Thymus (tissue), 11 donors: ENCODE data around the gene HBP1. TPM values are rescaled to one million over a fixed set of nuclear protein-coding genes. Genes with fewer than 3 reads are reported as not detected.
"Not testable (repeated sequence)": the region's sequence is repeated elsewhere in the genome, so short reads cannot be mapped to it uniquely, and the experiment has no call there.

ENCODE experiments used
- DNase-seq, 9 donors: peaks; one replicate each; pipeline ENCODE4 v3.0.0-alpha.2; 2013; ENCODE audit warnings: low spot score in 9 of 9, low read depth in 6 of 9, missing footprints in 1 of 9
- H3K27ac ChIP-seq, 2 donors: one replicate each; pipeline ENCODE4 v1.5.1; 2013; ENCODE audit warnings: control low read depth in 1 of 2, low read depth in 1 of 2, low read length in 1 of 2, mild to moderate bottlenecking in 1 of 2, moderate library complexity in 1 of 2
- H3K27me3 ChIP-seq, 2 donors: one replicate each; pipeline ENCODE4 v1.5.1; 2013; ENCODE audit warnings: low read length in 1 of 2; ENCODE audit not compliant: control insufficient read depth in 2 of 2, insufficient read depth in 1 of 2
- H3K36me3 ChIP-seq, 2 donors: one replicate each; pipeline ENCODE4 v1.5.1; 2013; ENCODE audit warnings: low read length in 1 of 2, mild to moderate bottlenecking in 1 of 2, moderate library complexity in 1 of 2; ENCODE audit not compliant: control insufficient read depth in 2 of 2, insufficient read depth in 2 of 2
- H3K4me1 ChIP-seq, 2 donors: one replicate each; pipeline ENCODE4 v1.5.1; 2013; ENCODE audit warnings: low read length in 2 of 2; ENCODE audit not compliant: control insufficient read depth in 2 of 2, insufficient read depth in 2 of 2
- H3K4me3 ChIP-seq, 2 donors: one replicate each; pipeline ENCODE4 v1.5.1; 2013; ENCODE audit warnings: low read length in 2 of 2, control low read depth in 1 of 2, mild to moderate bottlenecking in 1 of 2
- H3K9me3 ChIP-seq, 2 donors: one replicate each; pipeline ENCODE4 v1.5.1; 2013; ENCODE audit warnings: low read length in 1 of 2, mild to moderate bottlenecking in 1 of 2; ENCODE audit not compliant: control insufficient read depth in 2 of 2, insufficient read depth in 1 of 2
- WGBS: extraction: QIAGEN DNeasy Blood & Tissue Kit; methylation state at CpG from one replicate; pipeline ENCODE4 v1.1.7; 2013; 5-methylcytosine and 5-hydroxymethylcytosine counted together
- polyA plus RNA-seq: library from polyadenylated mRNA; stranded (reverse); fragments of 200-250 nt; gene quantifications from one replicate; pipeline ENCODE4 v1.2.3, GENCODE V29; 2013
- total RNA-seq: library from RNA; stranded (reverse); fragments of 120-200 nt; gene quantifications from one replicate; pipeline ENCODE4 v1.2.4, GENCODE V29; 2013
- donor health status: healthy.

The HBP1 gene
- total and polyA plus RNA-seq, 2 donors = 56.7 to 64.1 TPM

- 95% methylated on average over 5 of the region's 5 CpGs for WGBS
- Histone ChIP-seq H3K27ac (no peak overlapping the region), H3K36me3 (peaks cover 33 to 56% of the 10 kb centered on the region in 2 donors), H3K4me1 (no peaks in the 10 kb centered on the region), H3K9me3 (peaks cover 0 to 3% of the 10 kb centered on the region in 2 donors), H3K4me3 (no peak overlapping the region), H3K27me3 (no peaks in the 10 kb centered on the region)
- DNase-seq = no peak
Observed at GRCh38 chr7:107208563-107208962, 39.8 kb downstream of the HBP1 start.

- DNase-seq = no peak
- 98% methylated on average over 4 of the region's 4 CpGs for WGBS
Observed at GRCh38 chr7:107209565-107209964, 40.8 kb downstream of the HBP1 start.

GRCh38 chr7:107210400-107210799 is 41.6 kb downstream of the HBP1 start:
- no peaks in the 10 kb centered on the region for H3K4me1 ChIP-seq
- H3K27ac ChIP-seq = no peak overlapping the region
- no peaks in the 10 kb centered on the region for H3K27me3 ChIP-seq
- DNase-seq = no peak
- H3K4me3 ChIP-seq = no peak overlapping the region
- 99% methylated on average over 4 of the region's 4 CpGs for WGBS
- peaks cover 0 to 7% of the 10 kb centered on the region in 2 donors for H3K9me3 ChIP-seq
- peaks cover 16 to 39% of the 10 kb centered on the region in 2 donors for H3K36me3 ChIP-seq

More at GRCh38 chr7:107209565-107209964, 40.8 kb downstream of the HBP1 start:
- no peaks in the 10 kb centered on the region for H3K27me3 ChIP-seq
- no peaks in the 10 kb centered on the region for H3K4me1 ChIP-seq
- H3K9me3 ChIP-seq = peaks cover 0 to 5% of the 10 kb centered on the region in 2 donors
- H3K4me3 ChIP-seq = no peak overlapping the region
- H3K27ac ChIP-seq = no peak overlapping the region
- peaks cover 24 to 48% of the 10 kb centered on the region in 2 donors for H3K36me3 ChIP-seq

GRCh38 chr7:107212725-107213124 is 43.9 kb downstream of the HBP1 start:
- H3K4me1 ChIP-seq = no peaks in the 10 kb centered on the region
- H3K4me3 ChIP-seq = no peak overlapping the region
- H3K9me3 ChIP-seq = peaks cover 0 to 7% of the 10 kb centered on the region in 2 donors
- DNase-seq = no peak
- WGBS = 91% methylated on average over 2 of the region's 2 CpGs
- no peaks in the 10 kb centered on the region for H3K27me3 ChIP-seq
- H3K36me3 ChIP-seq = peaks cover 4 to 24% of the 10 kb centered on the region in 2 donors
- H3K27ac ChIP-seq = no peak overlapping the region

- no peak overlapping the region for H3K4me3 ChIP-seq
- no peaks in the 10 kb centered on the region for H3K27me3 ChIP-seq
- WGBS = 98% methylated on average over 5 of the region's 5 CpGs
- no peak for DNase-seq
- H3K4me1 ChIP-seq = no peaks in the 10 kb centered on the region
- no peak overlapping the region for H3K27ac ChIP-seq
- H3K36me3 ChIP-seq = peaks cover 4 to 24% of the 10 kb centered on the region in 2 donors
- peaks cover 0 to 7% of the 10 kb centered on the region in 2 donors for H3K9me3 ChIP-seq
Observed at GRCh38 chr7:107213193-107213788, 44.5 kb downstream of the HBP1 start.

- peaks cover 0 to 7% of the 10 kb centered on the region in 2 donors for H3K9me3 ChIP-seq
- DNase-seq = no peak
- H3K4me3 ChIP-seq = no peak overlapping the region
- no peak overlapping the region for H3K27ac ChIP-seq
- H3K27me3 ChIP-seq = no peaks in the 10 kb centered on the region
- peaks cover 0 to 21% of the 10 kb centered on the region in 2 donors for H3K36me3 ChIP-seq
- H3K4me1 ChIP-seq = no peaks in the 10 kb centered on the region
Observed at GRCh38 chr7:107213945-107214344, 45.1 kb downstream of the HBP1 start.

GRCh38 chr7:107219563-107220244 is 50.9 kb downstream of the HBP1 start:
- 97% methylated on average over 2 of the region's 2 CpGs for WGBS
- no peak for DNase-seq
- peaks cover 0 to 4% of the 10 kb centered on the region in 2 donors for H3K36me3 ChIP-seq
- H3K4me1 ChIP-seq = no peaks in the 10 kb centered on the region
- H3K27ac ChIP-seq = no peak overlapping the region
- H3K4me3 ChIP-seq = no peak overlapping the region
- H3K9me3 ChIP-seq = peaks cover 0 to under 1% of the 10 kb centered on the region in 2 donors
- no peaks in the 10 kb centered on the region for H3K27me3 ChIP-seq

GRCh38 chr7:107220356-107220755 is 51.6 kb downstream of the HBP1 start:
- DNase-seq = no peak
- peaks cover 0 to 8% of the 10 kb centered on the region in 2 donors for H3K36me3 ChIP-seq
- H3K27me3 ChIP-seq = no peaks in the 10 kb centered on the region
- WGBS = 99% methylated on average over 5 of the region's 5 CpGs
- no peak overlapping the region for H3K4me3 ChIP-seq
- no peaks in the 10 kb centered on the region for H3K4me1 ChIP-seq
- H3K9me3 ChIP-seq = no peaks in the 10 kb centered on the region
- no peak overlapping the region for H3K27ac ChIP-seq

GRCh38 chr7:107220806-107221205 is 52.0 kb downstream of the HBP1 start:
- not testable (repeated sequence) for H3K27ac ChIP-seq, H3K9me3 ChIP-seq, H3K27me3 ChIP-seq, DNase-seq, H3K4me1 ChIP-seq, H3K36me3 ChIP-seq, H3K4me3 ChIP-seq
- 98% methylated on average over 6 of the region's 6 CpGs for WGBS
